Tibial nerve (tissue), 4 donors: Measurements from ENCODE around the gene H2BK1. TPM values are rescaled to one million over a fixed set of nuclear protein-coding genes. Genes with fewer than 3 reads are reported as not detected.

Experiments used
- DNase-seq, 2 donors: peaks; one replicate each; pipeline ENCODE4 v3.0.0-alpha.2; 2019; ENCODE audit warnings: low spot score in 2 of 2
- H3K27ac ChIP-seq, 4 donors: fragments of 200-600 bp; sonication (generic) in 3 of 4; one replicate each; pipeline ENCODE4 v1.5.1; 2017 to 2019; ENCODE audit warnings: mild to moderate bottlenecking in 1 of 4
- H3K27me3 ChIP-seq, 2 donors: fragments of 200-600 bp; sonication (generic) in 1 of 2; one replicate each; pipeline versions ENCODE4 v1.5.1 to v1.6.0; 2017 to 2019
- H3K36me3 ChIP-seq, 3 donors: fragments of 200-600 bp; sonication (generic); one replicate each; pipeline ENCODE4 v1.5.1; 2018 to 2019
- H3K4me1 ChIP-seq, 4 donors: fragments of 200-600 bp; sonication (generic) in 3 of 4; one replicate each; pipeline ENCODE4 v1.5.1; 2017 to 2019
- H3K4me3 ChIP-seq, 4 donors: fragments of 200-600 bp; sonication (generic) in 3 of 4; one replicate each; pipeline ENCODE4 v1.5.1; 2017 to 2019; ENCODE audit warnings: mild to moderate bottlenecking in 1 of 4, moderate library complexity in 1 of 4
- H3K9me3 ChIP-seq, 4 donors: fragments of 200-600 bp; sonication (generic) in 3 of 4; one replicate each; pipeline ENCODE4 v1.5.1; 2017 to 2019
- EP300 ChIP-seq, 2 donors: sonication (generic); formaldehyde crosslinking; IDR thresholded peaks; one replicate each; pipeline ENCODE4 v1.6.1; 2017; ENCODE audit warnings: antibody characterized with exemption in 2 of 2, mild to moderate bottlenecking in 1 of 2
- POLR2A ChIP-seq, 2 donors: fragments of 450-650 bp; IDR thresholded peaks; one replicate each; pipeline ENCODE4 v1.6.1; 2017; ENCODE audit warnings: antibody characterized with exemption in 2 of 2, mild to moderate bottlenecking in 2 of 2, moderate library complexity in 2 of 2
- WGBS, 2 donors: methylation state at CpG; one replicate each; pipeline ENCODE4 v1.1.5; 2018; 5-methylcytosine and 5-hydroxymethylcytosine counted together
- total RNA-seq, 4 donors: library from RNA; depleted of rRNA; stranded (reverse); fragments of >200 nt; gene quantifications; one replicate each; pipeline ENCODE4 v1.1.0, GENCODE V29; 2016
- TF ChIP-seq, protein P1 (sequence below), 5 experiments: fragments of 200-600 bp in 3 of 5; fragments of 450-650 bp in 2 of 5; sonication (generic) in 3 of 5; IDR thresholded peaks; one replicate each; pipeline ENCODE4 v1.5.1; 2016 to 2019; ENCODE audit warnings: antibody characterized with exemption in 5 of 5, mild to moderate bottlenecking in 3 of 5, moderate library complexity in 2 of 5

H2BK1 gene
- total RNA-seq: not detected

- peaks cover 0 to 61% (median 11%) of the 10 kb centered on the region in 3 donors for H3K36me3 ChIP-seq
- no peaks in the 10 kb centered on the region for H3K4me1 ChIP-seq
- H3K4me3 ChIP-seq: no peak within 1 kb of the TSS
- no peak within 1 kb of the TSS for H3K27ac ChIP-seq
- no peaks in the 10 kb centered on the region for H3K27me3 ChIP-seq
- TF ChIP-seq EP300 (IDR thresholded peaks at IDR 0.05) (no peak), POLR2A (IDR thresholded peaks at IDR 0.05) (no peak)
- TF ChIP-seq, protein P1, sequence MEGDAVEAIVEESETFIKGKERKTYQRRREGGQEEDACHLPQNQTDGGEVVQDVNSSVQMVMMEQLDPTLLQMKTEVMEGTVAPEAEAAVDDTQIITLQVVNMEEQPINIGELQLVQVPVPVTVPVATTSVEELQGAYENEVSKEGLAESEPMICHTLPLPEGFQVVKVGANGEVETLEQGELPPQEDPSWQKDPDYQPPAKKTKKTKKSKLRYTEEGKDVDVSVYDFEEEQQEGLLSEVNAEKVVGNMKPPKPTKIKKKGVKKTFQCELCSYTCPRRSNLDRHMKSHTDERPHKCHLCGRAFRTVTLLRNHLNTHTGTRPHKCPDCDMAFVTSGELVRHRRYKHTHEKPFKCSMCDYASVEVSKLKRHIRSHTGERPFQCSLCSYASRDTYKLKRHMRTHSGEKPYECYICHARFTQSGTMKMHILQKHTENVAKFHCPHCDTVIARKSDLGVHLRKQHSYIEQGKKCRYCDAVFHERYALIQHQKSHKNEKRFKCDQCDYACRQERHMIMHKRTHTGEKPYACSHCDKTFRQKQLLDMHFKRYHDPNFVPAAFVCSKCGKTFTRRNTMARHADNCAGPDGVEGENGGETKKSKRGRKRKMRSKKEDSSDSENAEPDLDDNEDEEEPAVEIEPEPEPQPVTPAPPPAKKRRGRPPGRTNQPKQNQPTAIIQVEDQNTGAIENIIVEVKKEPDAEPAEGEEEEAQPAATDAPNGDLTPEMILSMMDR (IDR thresholded peaks at IDR 0.05): no peak
- DNase-seq: no peak
- no peaks in the 10 kb centered on the region for H3K9me3 ChIP-seq
- 81 to 82% methylated on average over 17 of the region's 17 CpGs for WGBS, 2 donors
Observed at GRCh38 chr7:151210087-151210854, at the start of gene H2BK1. TSS of gene H2BK1 (minus strand) at chr7:151210488. CDS start at chr7:151210318, 170 bp downstream.

DNA sequence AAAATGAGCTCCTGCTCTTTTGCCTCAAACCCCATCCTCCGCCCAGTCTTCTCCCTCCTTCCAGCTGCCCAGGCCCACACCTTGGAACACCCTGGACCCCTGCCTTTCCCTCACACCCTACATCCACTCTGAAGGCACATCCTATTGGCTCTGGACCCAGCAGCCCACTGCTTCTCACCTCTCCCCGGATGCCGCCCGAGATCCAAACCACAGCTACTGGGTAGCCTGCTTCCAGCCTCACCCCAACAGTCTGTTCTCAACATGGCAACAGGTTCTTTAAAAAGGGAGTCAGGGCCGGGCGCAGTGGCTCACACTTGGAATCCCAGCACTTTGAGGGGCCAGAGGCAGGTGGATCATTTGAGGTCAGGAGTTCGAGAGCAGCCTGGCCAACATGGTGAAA is 47.7 kb upstream of the H2BK1 start:
- H3K4me3 ChIP-seq: no peak overlapping the region
- H3K27ac ChIP-seq: no peak overlapping the region
- no peak for TF ChIP-seq EP300 (IDR thresholded peaks at IDR 0.05)
- no peaks in the 10 kb centered on the region for H3K36me3 ChIP-seq
- H3K27me3 ChIP-seq: no peaks in the 10 kb centered on the region
- peaks cover 0 to 3% (median under 1%) of the 10 kb centered on the region in 4 donors for H3K4me1 ChIP-seq
- H3K9me3 ChIP-seq: no peaks in the 10 kb centered on the region
- 94 to 96% methylated on average over 6 to 7 of the region's 7 CpGs for WGBS, 2 donors
- no peak for DNase-seq

GRCh38 chr7:151256410-151257045 is 46.2 kb upstream of the H2BK1 start:
- no peaks in the 10 kb centered on the region for H3K27me3 ChIP-seq
- no peak overlapping the region for H3K4me3 ChIP-seq
- no peak for DNase-seq
- no peaks in the 10 kb centered on the region for H3K36me3 ChIP-seq
- TF ChIP-seq EP300 (IDR thresholded peaks at IDR 0.05) (no peak), POLR2A (IDR thresholded peaks at IDR 0.05) (no peak)
- TF ChIP-seq, protein P1 (IDR thresholded peaks at IDR 0.05): no peak
- peaks cover 0 to 15% (median 7%) of the 10 kb centered on the region in 4 donors for H3K4me1 ChIP-seq
- no peak overlapping the region for H3K27ac ChIP-seq
- no peaks in the 10 kb centered on the region for H3K9me3 ChIP-seq
- 58 to 63% methylated on average over 16 of the region's 16 CpGs for WGBS, 2 donors

GRCh38 chr7:151255390-151255789 is 45.1 kb upstream of the H2BK1 start:
- no peak for DNase-seq
- no peak overlapping the region for H3K27ac ChIP-seq
- H3K4me3 ChIP-seq: no peak overlapping the region
- peaks cover 0 to 26% (median 12%) of the 10 kb centered on the region in 4 donors for H3K4me1 ChIP-seq
- H3K9me3 ChIP-seq: no peaks in the 10 kb centered on the region
- TF ChIP-seq POLR2A (IDR thresholded peaks at IDR 0.05): no peak
- TF ChIP-seq, protein P1 (IDR thresholded peaks at IDR 0.05): no peak
- TF ChIP-seq EP300 (IDR thresholded peaks at IDR 0.05): no peak
- no peaks in the 10 kb centered on the region for H3K36me3 ChIP-seq
- no peaks in the 10 kb centered on the region for H3K27me3 ChIP-seq
- 76 to 79% methylated on average over 7 of the region's 7 CpGs for WGBS, 2 donors

DNA sequence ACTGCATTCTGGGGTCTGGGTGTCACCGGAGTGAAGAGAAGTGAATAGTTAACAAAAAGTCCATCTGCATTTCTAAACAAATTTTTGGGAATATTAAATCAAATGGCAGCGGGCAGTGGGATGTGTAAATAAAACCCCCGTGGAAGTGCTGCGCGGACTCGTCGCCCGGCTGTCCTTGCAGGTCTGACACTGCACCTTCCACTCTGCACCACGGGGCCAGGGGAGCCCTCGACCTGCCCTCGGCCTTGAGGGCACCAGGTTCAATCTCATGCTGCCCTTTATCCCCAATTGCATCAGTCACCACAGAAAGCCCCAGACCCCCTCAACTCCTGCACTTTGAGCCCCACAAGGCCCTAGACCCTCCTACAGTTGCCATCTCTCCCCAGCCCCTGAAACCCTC is 44.6 kb upstream of the H2BK1 start:
- no peak for DNase-seq
- no peak for TF ChIP-seq POLR2A (IDR thresholded peaks at IDR 0.05)
- TF ChIP-seq, protein P1 (IDR thresholded peaks at IDR 0.05): no peak
- TF ChIP-seq EP300 (IDR thresholded peaks at IDR 0.05): no peak
- WGBS, 2 donors: 83 to 87% methylated on average over 11 of the region's 11 CpGs
- no peaks in the 10 kb centered on the region for H3K36me3 ChIP-seq
- no peak overlapping the region for H3K27ac ChIP-seq
- H3K4me3 ChIP-seq: no peak overlapping the region
- H3K27me3 ChIP-seq: no peaks in the 10 kb centered on the region
- peaks cover 0 to 31% (median 18%) of the 10 kb centered on the region in 4 donors for H3K4me1 ChIP-seq
- no peaks in the 10 kb centered on the region for H3K9me3 ChIP-seq
